HepG2 (cell line): ENCODE measurements around the gene CSNK1E. TPM values are rescaled to one million over a fixed set of nuclear protein-coding genes. Genes with fewer than 3 reads are reported as not detected.

ENCODE experiments used
- ATAC-seq: fragments of 200-7000 bp; cut with Tn5 transposase; 3 replicates; pipeline ENCODE4 v1.9.1; 2020; ENCODE audit warnings: mild to moderate bottlenecking, moderate library complexity
- BruUV-seq: library from RNA; stranded (reverse); fragments of 400-500 nt; replicated peaks from 2 replicates; lab custom pipeline; 2021; lab: Mats Ljungman, UMichigan
- CTCF ChIA-PET: fragments of 300-600 bp; formaldehyde crosslinking; extraction: SDS; loops from one replicate; lab custom pipeline; 2021; ENCODE audit warnings: low total read pairs, inconsistent platforms, low intra/inter-chr PET ratio; lab: Yijun Ruan, JAX
- POLR2A ChIA-PET: fragments of 350-600 bp; sonication (Branson Sonifier 250); formaldehyde crosslinking; loops from one replicate; lab custom pipeline; 2020; ENCODE audit warnings: antibody characterized with exemption, inconsistent platforms; lab: Yijun Ruan, JAX
- DNase-seq: peaks from one replicate; pipeline ENCODE4 v3.0.0-alpha.2; 2015; ENCODE audit warnings: low spot score
- FAIRE-seq: peaks from 3 replicates; lab custom pipeline; 2011; peaks lifted over from hg19 to GRCh38; lab: Jason Lieb, UNC
- H2AFZ ChIP-seq: one replicate; pipeline ENCODE4 v1.6.1; 2011; ENCODE audit warnings: low read length, inconsistent platforms
- H3K27ac ChIP-seq: fragments of 300-600 bp; 3 replicates; pipeline ENCODE4 v1.8.0; 2011; ENCODE audit warnings: mixed run types, mild to moderate bottlenecking, mixed read lengths, low read length, inconsistent platforms; ENCODE audit not compliant: insufficient read depth; ENCODE audit errors: extremely low read length
- H3K27me3 ChIP-seq, 2 experiments: fragments of 200-600 bp in 1 of 2; 2 replicates in 1 of 2; 3 replicates in 1 of 2; pipeline versions ENCODE4 v1.6.0 to v1.8.0; 2011; ENCODE audit warnings: low read length in 2 of 2, mild to moderate bottlenecking in 2 of 2, moderate library complexity in 2 of 2, inconsistent platforms in 1 of 2; ENCODE audit not compliant: insufficient read depth in 2 of 2, control insufficient read depth in 1 of 2
- H3K36me3 ChIP-seq, 2 experiments: fragments of 200-600 bp in 1 of 2; replicated peaks in 1 of 2; 2 replicates in 1 of 2; 3 replicates in 1 of 2; pipeline versions ENCODE4 v1.5.1 to v1.8.0; 2011; ENCODE audit warnings: low read length in 2 of 2, inconsistent platforms in 1 of 2; ENCODE audit not compliant: insufficient read depth in 2 of 2, control insufficient read depth in 1 of 2
- H3K4me1 ChIP-seq: 2 replicates; pipeline ENCODE4 v1.5.1; 2012; ENCODE audit warnings: low read length, inconsistent platforms; ENCODE audit not compliant: insufficient read depth
- H3K4me2 ChIP-seq: 2 replicates; pipeline ENCODE4 v1.6.0; 2011; ENCODE audit warnings: low read depth, low read length, inconsistent platforms
- H3K4me3 ChIP-seq, 3 experiments: fragments of 200-600 bp in 1 of 3; sonication (generic), shearing (Covaris generic) in 1 of 3; replicated peaks in 1 of 3; 2 replicates each; pipeline ENCODE4 v1.5.1; 2011 to 2016; ENCODE audit warnings: low read length in 3 of 3, inconsistent platforms in 2 of 3, low read depth in 2 of 3, mild to moderate bottlenecking in 2 of 3, control low read depth in 1 of 3, mixed read lengths in 1 of 3; ENCODE audit not compliant: insufficient read depth in 1 of 3
- H3K79me2 ChIP-seq: one replicate; pipeline ENCODE4 v1.6.1; 2011; ENCODE audit warnings: low read length, inconsistent platforms; ENCODE audit not compliant: insufficient read depth
- H3K9ac ChIP-seq: 2 replicates; pipeline ENCODE4 v1.6.0; 2011; ENCODE audit warnings: mild to moderate bottlenecking, low read depth, low read length, inconsistent platforms; ENCODE audit not compliant: insufficient read depth
- H3K9me3 ChIP-seq: 2 replicates; pipeline ENCODE4 v1.5.1; 2012; ENCODE audit warnings: mild to moderate bottlenecking, low read length
- H4K20me1 ChIP-seq: 2 replicates; pipeline ENCODE4 v1.6.0; 2011; ENCODE audit warnings: inconsistent platforms, mild to moderate bottlenecking, low read length, moderate library complexity; ENCODE audit not compliant: insufficient read depth
- ARNTL ChIP-seq: sonication (generic); formaldehyde crosslinking; IDR thresholded peaks from 2 replicates; pipeline ENCODE4 v1.4.0; 2020; ENCODE audit warnings: mild to moderate bottlenecking, missing genetic modification reagents
- BORCS8-MEF2B ChIP-seq: sonication (generic); formaldehyde crosslinking; IDR thresholded peaks from 2 replicates; pipeline ENCODE4 v1.8.0; 2022; ENCODE audit warnings: mild to moderate bottlenecking, missing genetic modification reagents
- ESRRA ChIP-seq: sonication (generic); formaldehyde crosslinking; IDR thresholded peaks from 2 replicates; pipeline ENCODE4 v1.5.1; 2020; ENCODE audit warnings: mild to moderate bottlenecking, low read depth, missing genetic modification reagents
- FOSL1 ChIP-seq: sonication (generic); formaldehyde crosslinking; IDR thresholded peaks from 2 replicates; pipeline ENCODE4 v1.9.0; 2021; ENCODE audit warnings: missing genetic modification reagents, borderline replicate concordance
- HDAC2 ChIP-seq: sonication (generic); formaldehyde crosslinking; IDR thresholded peaks from 2 replicates; pipeline ENCODE4 v1.4.0; 2020; ENCODE audit warnings: missing genetic modification reagents
- LCORL ChIP-seq, 2 experiments: fragments of 450-650 bp in 1 of 2; sonication (generic) in 1 of 2; formaldehyde crosslinking in 1 of 2; IDR thresholded peaks; 2 replicates each; pipeline versions ENCODE4 v1.5.0 to v1.6.1; 2017 to 2020; ENCODE audit warnings: antibody characterized with exemption in 1 of 2, missing genetic modification reagents in 1 of 2
- POLR2G ChIP-seq: fragments of 200-400 bp; formaldehyde crosslinking; IDR thresholded peaks from 2 replicates; pipeline ENCODE4 v1.6.1; 2018; ENCODE audit warnings: mild to moderate bottlenecking, low read depth, low read length, moderate library complexity
- SAP130 ChIP-seq: IDR thresholded peaks from 2 replicates; pipeline ENCODE4 v1.6.1; 2016; ENCODE audit warnings: low read depth
- ZFY ChIP-seq: sonication (generic); formaldehyde crosslinking; IDR thresholded peaks from 2 replicates; pipeline ENCODE4 v1.4.0; 2020; ENCODE audit warnings: missing genetic modification reagents
- ZNF543 ChIP-seq: sonication (generic); formaldehyde crosslinking; IDR thresholded peaks from 2 replicates; pipeline ENCODE4 v1.4.0; 2020; ENCODE audit warnings: mild to moderate bottlenecking, missing genetic modification reagents
- ZNF556 ChIP-seq: sonication (generic); formaldehyde crosslinking; IDR thresholded peaks from 2 replicates; pipeline ENCODE4 v1.4.0; 2020; ENCODE audit warnings: mild to moderate bottlenecking, missing genetic modification reagents, borderline replicate concordance
- WGBS: methylation state at CpG from one replicate; pipeline ENCODE4 v1.1.6; 2017; ENCODE audit warnings: low lambda C conversion rate; 5-methylcytosine and 5-hydroxymethylcytosine counted together
- in situ Hi-C: cut with HindIII; loops from 2 replicates; pipeline ENCODE4 v1.10.0; 2017; ENCODE audit warnings: low pct_unique_long_range_greater_than_20kb; ENCODE audit not compliant: extremely low pct_ligation_motif_present
- intact Hi-C: fragments of 100-400 bp; cut with micrococcal nuclease; formaldehyde crosslinking; loops from one replicate; pipeline ENCODE4 v1.10.0; 2022; ENCODE audit not compliant: unreplicated experiment
- polyA plus RNA-seq, 8 experiments: library from polyadenylated mRNA; depleted of rRNA in 3 of 8; stranded (reverse) in 7 of 8; unstranded in 1 of 8; fragments of >200 nt; fragmentation: Illumina TruSeq in 4 of 8; extraction: Trizol in 4 of 8; gene quantifications; 2 replicates each; pipeline versions ENCODE4 v1.2.1 to v1.2.3, GENCODE V29; 2011 to 2016; ENCODE audit warnings: low read depth in 4 of 8, missing spikeins in 1 of 8, mixed read lengths in 1 of 8; ENCODE audit not compliant: insufficient read depth in 1 of 8
- total RNA-seq, 5 experiments: library from RNA; depleted of rRNA; stranded (reverse); fragments of >200 nt; fragmentation: Illumina TruSeq; extraction: Trizol; gene quantifications; 2 replicates each; pipeline ENCODE4 v1.2.3, GENCODE V29; 2016; ENCODE audit warnings: low read depth in 1 of 5
- TF ChIP-seq, protein P1 (sequence below): sonication (generic); formaldehyde crosslinking; conservative IDR thresholded peaks from 2 replicates; pipeline ENCODE4 v1.5.0; 2020; ENCODE audit warnings: missing genetic modification reagents
- TF ChIP-seq, protein P2 (sequence below): sonication (generic); formaldehyde crosslinking; IDR thresholded peaks from 2 replicates; pipeline ENCODE4 v1.4.0; 2020; ENCODE audit warnings: missing genetic modification reagents
- TF ChIP-seq, protein P3 (sequence below): sonication (generic); formaldehyde crosslinking; IDR thresholded peaks from 2 replicates; pipeline ENCODE4 v1.5.0; 2020; ENCODE audit warnings: missing genetic modification reagents

Gene CSNK1E
- total and polyA plus RNA-seq, 2 of the 13 experiments (the other 11 are each of a cell fraction or from before 2014, with no cell fraction given): 34.7 to 129 TPM

DNA sequence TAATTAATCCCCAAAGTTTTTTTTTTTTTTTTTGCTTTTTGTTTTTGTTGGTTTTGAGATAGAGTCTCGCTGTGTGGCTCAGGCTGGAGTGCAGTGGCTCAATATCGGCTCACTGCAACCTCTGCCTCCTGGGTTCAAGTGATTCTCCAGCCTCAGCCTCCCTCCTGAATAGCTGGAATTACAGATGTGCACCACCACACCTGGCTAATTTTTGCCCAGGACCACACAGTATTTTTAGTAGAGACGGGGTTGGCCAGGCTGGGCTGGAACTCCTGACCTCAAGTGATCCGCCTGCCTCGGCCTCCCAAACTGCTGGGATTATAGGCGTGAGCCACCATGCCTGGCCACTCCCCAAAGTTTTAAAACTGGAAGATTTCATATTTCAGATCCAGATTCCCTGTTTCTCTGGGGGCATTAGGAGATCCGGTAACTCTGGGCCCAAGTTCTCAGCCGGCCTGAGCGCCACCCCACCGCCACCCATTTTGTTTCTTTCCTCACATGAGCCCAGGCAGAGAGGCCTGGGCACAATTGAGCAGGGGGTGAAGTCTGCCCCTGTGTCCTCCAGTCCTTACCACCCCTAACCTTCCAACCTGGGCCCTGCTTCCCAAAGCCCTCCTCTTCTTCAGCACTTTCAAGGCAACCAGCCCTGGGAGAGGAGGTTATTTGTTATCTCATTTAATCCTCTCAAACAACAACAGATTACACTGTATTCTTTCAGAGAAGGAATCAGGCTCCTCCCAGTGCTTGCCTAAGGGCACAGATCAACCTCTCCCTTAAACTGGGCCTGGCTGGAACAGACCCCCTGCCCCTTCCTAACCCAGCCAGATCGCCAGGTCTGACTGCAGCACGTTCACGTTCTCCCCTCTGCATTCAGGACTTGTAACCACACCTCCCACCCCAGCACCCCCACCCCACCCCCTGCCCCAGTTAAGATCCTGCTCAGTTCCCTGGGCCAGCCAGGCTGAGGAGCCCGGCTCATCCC, 1.9 kb upstream of the CSNK1E start:
- BruUV-seq: TSS peak; percentile 96
- ATAC-seq: peak; percentile 19
- peak overlapping the region; percentile 59 to 82 (median 77) for H3K4me3 ChIP-seq
- peaks cover 53% of the 10 kb centered on the region for H3K4me1 ChIP-seq
- H3K27me3 ChIP-seq: no peaks in the 10 kb centered on the region; a peak in 2 of 5 replicates
- peak; percentile 30 for DNase-seq
- intact Hi-C loops: loop anchor here (5.0 kb wide), 1 partner anchor 33 kb away; no protein-coding TSS in a partner anchor
- WGBS: 15% methylated on average over 10 of the region's 14 CpGs
- FAIRE-seq: no peak
- in situ Hi-C loops: no loop called here
- CTCF ChIA-PET: no interaction called here
- peak overlapping the region; percentile 76 for H3K9ac ChIP-seq
- H2AFZ ChIP-seq: peak overlapping the region; percentile 54
- no peaks in the 10 kb centered on the region for H3K9me3 ChIP-seq
- peaks cover 14% of the 10 kb centered on the region; the same call in 1 of the 2 replicates for H4K20me1 ChIP-seq
- peak overlapping the region; percentile 91 for H3K4me2 ChIP-seq
- H3K27ac ChIP-seq: peak overlapping the region; percentile 58
- H3K36me3 ChIP-seq: peaks cover under 1 to 1% of the 10 kb centered on the region in 2 experiments; a peak in 1 of 5 replicates
- POLR2A ChIA-PET: interaction anchor here (1.2 to 1.9 kb wide), 5 partner anchors 9 to 378 kb away, joined by 4 to 13 read pairs (median 7); partner anchors contain the start of gene BAIAP2L2
- peaks cover 25% of the 10 kb centered on the region for H3K79me2 ChIP-seq
- TF ChIP-seq, protein P1, sequence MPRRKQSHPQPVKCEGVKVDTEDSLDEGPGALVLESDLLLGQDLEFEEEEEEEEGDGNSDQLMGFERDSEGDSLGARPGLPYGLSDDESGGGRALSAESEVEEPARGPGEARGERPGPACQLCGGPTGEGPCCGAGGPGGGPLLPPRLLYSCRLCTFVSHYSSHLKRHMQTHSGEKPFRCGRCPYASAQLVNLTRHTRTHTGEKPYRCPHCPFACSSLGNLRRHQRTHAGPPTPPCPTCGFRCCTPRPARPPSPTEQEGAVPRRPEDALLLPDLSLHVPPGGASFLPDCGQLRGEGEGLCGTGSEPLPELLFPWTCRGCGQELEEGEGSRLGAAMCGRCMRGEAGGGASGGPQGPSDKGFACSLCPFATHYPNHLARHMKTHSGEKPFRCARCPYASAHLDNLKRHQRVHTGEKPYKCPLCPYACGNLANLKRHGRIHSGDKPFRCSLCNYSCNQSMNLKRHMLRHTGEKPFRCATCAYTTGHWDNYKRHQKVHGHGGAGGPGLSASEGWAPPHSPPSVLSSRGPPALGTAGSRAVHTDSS: 0 out of 2 replicates have a peak, but pooled peaks have one; percentile 29
- TF ChIP-seq HDAC2 (CRISPR knock-in tag): peak; percentile 37; the same call in 1 of the 2 replicates
- TF ChIP-seq, protein P2, sequence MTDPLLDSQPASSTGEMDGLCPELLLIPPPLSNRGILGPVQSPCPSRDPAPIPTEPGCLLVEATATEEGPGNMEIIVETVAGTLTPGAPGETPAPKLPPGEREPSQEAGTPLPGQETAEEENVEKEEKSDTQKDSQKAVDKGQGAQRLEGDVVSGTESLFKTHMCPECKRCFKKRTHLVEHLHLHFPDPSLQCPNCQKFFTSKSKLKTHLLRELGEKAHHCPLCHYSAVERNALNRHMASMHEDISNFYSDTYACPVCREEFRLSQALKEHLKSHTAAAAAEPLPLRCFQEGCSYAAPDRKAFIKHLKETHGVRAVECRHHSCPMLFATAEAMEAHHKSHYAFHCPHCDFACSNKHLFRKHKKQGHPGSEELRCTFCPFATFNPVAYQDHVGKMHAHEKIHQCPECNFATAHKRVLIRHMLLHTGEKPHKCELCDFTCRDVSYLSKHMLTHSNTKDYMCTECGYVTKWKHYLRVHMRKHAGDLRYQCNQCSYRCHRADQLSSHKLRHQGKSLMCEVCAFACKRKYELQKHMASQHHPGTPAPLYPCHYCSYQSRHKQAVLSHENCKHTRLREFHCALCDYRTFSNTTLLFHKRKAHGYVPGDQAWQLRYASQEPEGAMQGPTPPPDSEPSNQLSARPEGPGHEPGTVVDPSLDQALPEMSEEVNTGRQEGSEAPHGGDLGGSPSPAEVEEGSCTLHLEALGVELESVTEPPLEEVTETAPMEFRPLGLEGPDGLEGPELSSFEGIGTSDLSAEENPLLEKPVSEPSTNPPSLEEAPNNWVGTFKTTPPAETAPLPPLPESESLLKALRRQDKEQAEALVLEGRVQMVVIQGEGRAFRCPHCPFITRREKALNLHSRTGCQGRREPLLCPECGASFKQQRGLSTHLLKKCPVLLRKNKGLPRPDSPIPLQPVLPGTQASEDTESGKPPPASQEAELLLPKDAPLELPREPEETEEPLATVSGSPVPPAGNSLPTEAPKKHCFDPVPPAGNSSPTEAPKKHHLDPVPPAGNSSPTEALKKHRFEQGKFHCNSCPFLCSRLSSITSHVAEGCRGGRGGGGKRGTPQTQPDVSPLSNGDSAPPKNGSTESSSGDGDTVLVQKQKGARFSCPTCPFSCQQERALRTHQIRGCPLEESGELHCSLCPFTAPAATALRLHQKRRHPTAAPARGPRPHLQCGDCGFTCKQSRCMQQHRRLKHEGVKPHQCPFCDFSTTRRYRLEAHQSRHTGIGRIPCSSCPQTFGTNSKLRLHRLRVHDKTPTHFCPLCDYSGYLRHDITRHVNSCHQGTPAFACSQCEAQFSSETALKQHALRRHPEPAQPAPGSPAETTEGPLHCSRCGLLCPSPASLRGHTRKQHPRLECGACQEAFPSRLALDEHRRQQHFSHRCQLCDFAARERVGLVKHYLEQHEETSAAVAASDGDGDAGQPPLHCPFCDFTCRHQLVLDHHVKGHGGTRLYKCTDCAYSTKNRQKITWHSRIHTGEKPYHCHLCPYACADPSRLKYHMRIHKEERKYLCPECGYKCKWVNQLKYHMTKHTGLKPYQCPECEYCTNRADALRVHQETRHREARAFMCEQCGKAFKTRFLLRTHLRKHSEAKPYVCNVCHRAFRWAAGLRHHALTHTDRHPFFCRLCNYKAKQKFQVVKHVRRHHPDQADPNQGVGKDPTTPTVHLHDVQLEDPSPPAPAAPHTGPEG (CRISPR knock-in tag): no peak
- no peak for TF ChIP-seq ARNTL (CRISPR knock-in tag)
- TF ChIP-seq LCORL (IDR thresholded peaks at IDR 0.05): no peak
- TF ChIP-seq LCORL (CRISPR knock-in tag; IDR thresholded peaks at IDR 0.05): peak; percentile 59; the same call in 1 of the 2 replicates
- no peak for TF ChIP-seq FOSL1
- peak; percentile 21 for TF ChIP-seq ZFY (CRISPR knock-in tag)
- TF ChIP-seq BORCS8-MEF2B (CRISPR knock-in tag): peak; percentile 21; the same call in 1 of the 2 replicates
- TF ChIP-seq, protein P3, sequence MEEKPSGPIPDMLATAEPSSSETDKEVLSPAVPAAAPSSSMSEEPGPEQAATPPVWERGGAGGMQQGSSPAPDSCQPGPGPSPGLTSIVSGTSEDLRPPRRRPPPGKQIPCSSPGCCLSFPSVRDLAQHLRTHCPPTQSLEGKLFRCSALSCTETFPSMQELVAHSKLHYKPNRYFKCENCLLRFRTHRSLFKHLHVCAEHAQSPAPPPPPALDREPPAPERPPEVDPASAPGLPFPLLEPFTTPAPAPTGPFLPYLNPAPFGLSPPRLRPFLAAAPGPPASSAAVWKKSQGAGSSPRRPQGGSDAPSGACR (CRISPR knock-in tag): 0 out of 2 replicates have a peak, but pooled peaks have one; percentile 28
- TF ChIP-seq POLR2G: no peak
- peak; percentile 19; the same call in 1 of the 2 replicates for TF ChIP-seq SAP130
- TF ChIP-seq ZNF543: peak; percentile 60; the same call in 1 of the 2 replicates
- no peak for TF ChIP-seq ZNF556 (CRISPR knock-in tag)
- TF ChIP-seq ESRRA (CRISPR knock-in tag): 0 out of 2 replicates have a peak, but pooled peaks have one; percentile 13
